CD14-positive monocyte (primary cell): ENCODE data around the gene C6orf52. TPM values are rescaled to one million over a fixed set of nuclear protein-coding genes. Genes with fewer than 3 reads are reported as not detected.

ENCODE experiments used
- DNase-seq, 3 donors: peaks; one replicate each; pipeline ENCODE4 v3.0.0-alpha.2; 2011 to 2022
- H2AFZ ChIP-seq: 2 replicates; pipeline ENCODE4 v1.6.0; 2012; ENCODE audit warnings: mild to moderate bottlenecking, low read depth, low read length, inconsistent platforms; ENCODE audit not compliant: insufficient read depth, poor library complexity, severe bottlenecking
- H3K27ac ChIP-seq, 2 donors: 1 replicate in 1 of 2; 2 replicates in 1 of 2; pipeline ENCODE4 v1.5.1; 2012 to 2013; ENCODE audit warnings: low read length in 2 of 2, control low read depth in 1 of 2, inconsistent platforms in 1 of 2, low read depth in 1 of 2, mild to moderate bottlenecking in 1 of 2
- H3K27me3 ChIP-seq, 2 donors: one replicate each; pipeline versions ENCODE4 v1.6.0 to v1.6.1; 2011 to 2013; ENCODE audit warnings: low read length in 2 of 2; ENCODE audit not compliant: control insufficient read depth in 2 of 2, insufficient read depth in 2 of 2
- H3K36me3 ChIP-seq, 2 donors: replicated peaks in 1 of 2; 1 replicate in 1 of 2; 2 replicates in 1 of 2; pipeline versions ENCODE4 v1.5.1 to v1.6.1; 2012 to 2013; ENCODE audit warnings: low read length in 2 of 2, control low read depth in 1 of 2, inconsistent platforms in 1 of 2, mild to moderate bottlenecking in 1 of 2; ENCODE audit not compliant: insufficient read depth in 2 of 2, control insufficient read depth in 1 of 2
- H3K4me1 ChIP-seq, 2 donors: 1 replicate in 1 of 2; 2 replicates in 1 of 2; pipeline versions ENCODE4 v1.5.1 to v1.6.1; 2012 to 2013; ENCODE audit warnings: low read length in 2 of 2, control low read depth in 1 of 2, inconsistent platforms in 1 of 2, mild to moderate bottlenecking in 1 of 2, moderate library complexity in 1 of 2; ENCODE audit not compliant: insufficient read depth in 2 of 2, control insufficient read depth in 1 of 2
- H3K4me2 ChIP-seq: replicated peaks from 2 replicates; pipeline ENCODE3; 2012; ENCODE audit warnings: low read length, moderate library complexity, mild to moderate bottlenecking; ENCODE audit not compliant: poor library complexity, severe bottlenecking; ENCODE audit errors: extremely low read depth
- H3K4me3 ChIP-seq, 3 experiments: fragments of 200-600 bp in 1 of 3; sonication (generic) in 1 of 3; replicated peaks in 1 of 3; 1 replicate in 2 of 3; 2 replicates in 1 of 3; pipeline ENCODE4 v1.5.1; 2011 to 2013; ENCODE audit warnings: low read length in 3 of 3, mild to moderate bottlenecking in 3 of 3, control low read depth in 2 of 3, low read depth in 2 of 3, inconsistent platforms in 1 of 3, moderate library complexity in 1 of 3
- H3K79me2 ChIP-seq: 2 replicates; pipeline ENCODE4 v1.6.0; 2012; ENCODE audit warnings: mild to moderate bottlenecking, control low read depth, inconsistent platforms, low read length, moderate library complexity; ENCODE audit not compliant: insufficient read depth
- H3K9ac ChIP-seq: 2 replicates; pipeline ENCODE4 v1.6.0; 2017; ENCODE audit warnings: low read length, mild to moderate bottlenecking; ENCODE audit not compliant: insufficient read depth, poor library complexity, severe bottlenecking
- H3K9me3 ChIP-seq, 2 donors: replicated peaks in 1 of 2; 1 replicate in 1 of 2; 2 replicates in 1 of 2; pipeline versions ENCODE4 v1.5.1 to v1.6.1; 2012 to 2013; ENCODE audit warnings: low read length in 2 of 2, control low read depth in 1 of 2; ENCODE audit not compliant: control insufficient read depth in 1 of 2, insufficient read depth in 1 of 2
- H4K20me1 ChIP-seq: 2 replicates; pipeline ENCODE4 v1.6.0; 2012; ENCODE audit warnings: mild to moderate bottlenecking, low read length, control low read depth, moderate library complexity; ENCODE audit not compliant: insufficient read depth
- H3K27ac Mint-ChIP-seq, 7 donors: one replicate each; pipeline ENCODE4 v1.8.0; 2020; ENCODE audit warnings: mild to moderate bottlenecking in 7 of 7, mixed read lengths in 7 of 7, moderate library complexity in 6 of 7, inconsistent platforms in 2 of 7
- H3K27me3 Mint-ChIP-seq, 3 donors: one replicate each; pipeline ENCODE4 v1.8.0; 2021 to 2022; ENCODE audit warnings: low read depth in 3 of 3, mild to moderate bottlenecking in 3 of 3, mixed read lengths in 3 of 3, moderate library complexity in 3 of 3, inconsistent platforms in 1 of 3
- H3K36me3 Mint-ChIP-seq, 2 donors: one replicate each; pipeline ENCODE4 v1.8.0; 2020; ENCODE audit warnings: mixed read lengths in 2 of 2, inconsistent platforms in 1 of 2, mild to moderate bottlenecking in 1 of 2
- H3K4me1 Mint-ChIP-seq: one replicate; pipeline ENCODE4 v1.8.0; 2020; ENCODE audit warnings: mild to moderate bottlenecking, mixed read lengths
- H3K4me3 Mint-ChIP-seq, 2 donors: one replicate each; pipeline ENCODE4 v1.8.0; 2020; ENCODE audit warnings: mild to moderate bottlenecking in 2 of 2, mixed read lengths in 2 of 2, moderate library complexity in 1 of 2
- H3K9me3 Mint-ChIP-seq, 7 donors: one replicate each; pipeline ENCODE4 v1.8.0; 2020 to 2022; ENCODE audit warnings: mixed read lengths in 7 of 7, mild to moderate bottlenecking in 6 of 7, moderate library complexity in 6 of 7, inconsistent platforms in 2 of 7
- WGBS: methylation state at CpG from one replicate; pipeline ENCODE4 v1.1.5; 2013; ENCODE audit warnings: missing lambda C conversion rate; ENCODE audit not compliant: insufficient coverage; 5-methylcytosine and 5-hydroxymethylcytosine counted together
- intact Hi-C, 2 donors: fragments of 100-400 bp; cut with micrococcal nuclease; formaldehyde crosslinking; loops; one replicate each; pipeline versions ENCODE4 v1.15.0 to v1.15.1; 2023
- polyA plus RNA-seq, 3 donors: library from polyadenylated mRNA; depleted of rRNA in 1 of 3; unstranded in 2 of 3; stranded (reverse) in 1 of 3; fragments of 300-500 nt in 2 of 3; fragments of >200 nt in 1 of 3; fragmentation: Illumina TruSeq in 2 of 3; gene quantifications; 1 replicate in 2 of 3; 2 replicates in 1 of 3; pipeline ENCODE4 v1.2.3, GENCODE V29; 2012 to 2021
- TF ChIP-seq, protein P1 (sequence below): fragments of 200-600 bp; IDR thresholded peaks from one replicate; pipeline ENCODE4 v1.8.0; 2022; ENCODE audit warnings: antibody characterized with exemption, mild to moderate bottlenecking

The C6orf52 gene
- polyA plus RNA-seq, 3 donors, result 0.52 to 1.9 TPM; not detected in 1

DNA sequence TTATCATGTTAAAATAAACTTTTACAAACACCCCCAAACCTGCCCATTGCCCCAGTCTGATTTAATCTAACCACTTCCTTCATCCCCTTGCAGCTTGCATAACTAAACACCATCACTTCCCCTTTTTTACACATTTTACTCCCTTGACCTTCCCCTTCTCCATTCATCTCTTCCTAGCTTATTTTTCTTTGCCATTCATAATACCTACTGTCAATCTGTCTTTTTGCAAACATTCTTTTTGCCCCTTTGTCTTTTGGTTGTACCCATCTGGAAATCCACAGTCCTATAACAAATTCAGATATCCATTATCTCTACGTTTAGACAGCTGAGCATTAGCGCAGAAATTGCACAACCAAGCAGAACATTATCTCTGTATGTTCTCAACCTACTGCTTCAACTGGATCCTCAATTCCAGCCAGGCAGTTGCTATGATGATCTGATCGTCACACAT lies 51.2 kb downstream of the C6orf52 start:
- no peaks in the 10 kb centered on the region for H3K36me3 ChIP-seq
- H3K79me2 ChIP-seq, result no peaks in the 10 kb centered on the region
- Mint-ChIP-seq H3K9me3 (peaks cover 0 to 8% (median 0%) of the 10 kb centered on the region in 7 donors), H3K4me1 (peaks cover 40% of the 10 kb centered on the region), H3K27me3 (peaks cover 0 to 2% (median 2%) of the 10 kb centered on the region in 3 donors), H3K27ac (peak overlapping the region; percentile 58 to 92 (median 87)), H3K36me3 (peaks cover 6 to 7% of the 10 kb centered on the region in 2 donors), H3K4me3 (peak overlapping the region in 1 of 2 donors; percentile 77)
- H4K20me1 ChIP-seq, result no peaks in the 10 kb centered on the region
- H3K4me2 ChIP-seq, result peak overlapping the region; percentile 71
- peak overlapping the region in 1 of 2 donors; percentile 60 for H3K27ac ChIP-seq
- no peaks in the 10 kb centered on the region for H3K9me3 ChIP-seq
- WGBS, result 0% methylated on average over 3 of the region's 3 CpGs
- no peak overlapping the region for H2AFZ ChIP-seq
- peak; percentile 67 to 80 (median 79) for DNase-seq
- H3K4me3 ChIP-seq, result peak overlapping the region in 2 of 3 experiments; percentile 9 to 57
- no peak overlapping the region for H3K9ac ChIP-seq
- intact Hi-C loops, result loop anchor here in 1 of 2 donors (5.0 kb wide), 1 partner anchor 49 kb away; the partner anchor contains the start of genes C6orf52 and PAK1IP1
- peaks cover 34 to 35% of the 10 kb centered on the region in 2 donors for H3K4me1 ChIP-seq
- no peaks in the 10 kb centered on the region for H3K27me3 ChIP-seq
- TF ChIP-seq, protein P1, sequence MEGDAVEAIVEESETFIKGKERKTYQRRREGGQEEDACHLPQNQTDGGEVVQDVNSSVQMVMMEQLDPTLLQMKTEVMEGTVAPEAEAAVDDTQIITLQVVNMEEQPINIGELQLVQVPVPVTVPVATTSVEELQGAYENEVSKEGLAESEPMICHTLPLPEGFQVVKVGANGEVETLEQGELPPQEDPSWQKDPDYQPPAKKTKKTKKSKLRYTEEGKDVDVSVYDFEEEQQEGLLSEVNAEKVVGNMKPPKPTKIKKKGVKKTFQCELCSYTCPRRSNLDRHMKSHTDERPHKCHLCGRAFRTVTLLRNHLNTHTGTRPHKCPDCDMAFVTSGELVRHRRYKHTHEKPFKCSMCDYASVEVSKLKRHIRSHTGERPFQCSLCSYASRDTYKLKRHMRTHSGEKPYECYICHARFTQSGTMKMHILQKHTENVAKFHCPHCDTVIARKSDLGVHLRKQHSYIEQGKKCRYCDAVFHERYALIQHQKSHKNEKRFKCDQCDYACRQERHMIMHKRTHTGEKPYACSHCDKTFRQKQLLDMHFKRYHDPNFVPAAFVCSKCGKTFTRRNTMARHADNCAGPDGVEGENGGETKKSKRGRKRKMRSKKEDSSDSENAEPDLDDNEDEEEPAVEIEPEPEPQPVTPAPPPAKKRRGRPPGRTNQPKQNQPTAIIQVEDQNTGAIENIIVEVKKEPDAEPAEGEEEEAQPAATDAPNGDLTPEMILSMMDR, result no peak

DNA sequence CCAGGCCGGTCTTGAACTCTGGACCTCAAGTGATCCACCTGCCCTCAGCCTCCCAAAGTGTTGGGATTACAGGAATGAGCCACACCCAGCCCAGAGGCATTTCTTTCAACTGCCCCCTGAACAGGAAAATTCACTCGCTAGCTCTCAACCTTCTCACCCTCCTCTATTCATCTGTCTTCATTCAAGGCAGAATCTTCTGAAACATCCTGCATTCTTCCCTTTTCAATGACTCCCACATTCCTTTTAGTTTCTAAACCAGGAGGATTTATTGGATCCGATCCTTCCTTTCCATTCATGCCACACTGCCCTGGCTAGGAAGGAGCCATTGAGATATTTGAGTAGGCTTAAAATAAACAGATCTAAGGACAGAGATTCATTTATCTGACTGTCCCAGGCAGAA lies 52.9 kb downstream of the C6orf52 start:
- H3K9me3 Mint-ChIP-seq, result peaks cover 0 to 8% (median 0%) of the 10 kb centered on the region in 7 donors
- no peak overlapping the region for H3K9ac ChIP-seq
- no peak overlapping the region for H3K27ac ChIP-seq
- H3K36me3 ChIP-seq, result no peaks in the 10 kb centered on the region
- peaks cover 40 to 45% of the 10 kb centered on the region in 2 donors for H3K4me1 ChIP-seq
- no peak overlapping the region for H3K4me3 Mint-ChIP-seq
- peaks cover 47% of the 10 kb centered on the region for H3K4me1 Mint-ChIP-seq
- 100% methylated on average over 1 of the region's 3 CpGs for WGBS
- H3K9me3 ChIP-seq, result no peaks in the 10 kb centered on the region
- peaks cover 0 to 1% (median 0%) of the 10 kb centered on the region in 3 donors for H3K27me3 Mint-ChIP-seq
- H3K27ac Mint-ChIP-seq, result peak overlapping the region in 2 of 7 donors; percentile 25 to 51
- H3K4me2 ChIP-seq, result no peak overlapping the region
- no peaks in the 10 kb centered on the region for H3K27me3 ChIP-seq
- no peaks in the 10 kb centered on the region for H3K79me2 ChIP-seq
- peaks cover 6 to 7% of the 10 kb centered on the region in 2 donors for H3K36me3 Mint-ChIP-seq
- no peak for DNase-seq
- no peak overlapping the region for H3K4me3 ChIP-seq
- no peak overlapping the region for H2AFZ ChIP-seq
- TF ChIP-seq, protein P1, result no peak
- intact Hi-C loops, result loop anchor here in 1 of 2 donors (5.0 kb wide), 1 partner anchor 51 kb away; the partner anchor contains the start of genes C6orf52 and PAK1IP1
- H4K20me1 ChIP-seq, result no peaks in the 10 kb centered on the region
